HepG2 (cell line): ENCODE data around the gene GLB1L. TPM values are rescaled to one million over a fixed set of nuclear protein-coding genes. Genes with fewer than 3 reads are reported as not detected.
A peak's percentile ranks its signal among the peaks of the same experiment; 100 is the strongest.

ENCODE experiments used
- AKAP8 ChIP-seq: sonication (generic); formaldehyde crosslinking; IDR thresholded peaks from 2 replicates; pipeline ENCODE4 v1.5.1; 2020; ENCODE audit warnings: mild to moderate bottlenecking, missing genetic modification reagents
- ATF7 ChIP-seq, 2 experiments: fragments of 450-650 bp in 1 of 2; sonication (generic) in 1 of 2; formaldehyde crosslinking in 1 of 2; IDR thresholded peaks; 2 replicates each; pipeline versions ENCODE4 v1.4.0 to v1.6.1; 2016 to 2020; ENCODE audit warnings: antibody characterized with exemption in 1 of 2, mild to moderate bottlenecking in 1 of 2, missing genetic modification reagents in 1 of 2
- GATA4 ChIP-seq: sonication (generic); IDR thresholded peaks from 2 replicates; pipeline ENCODE4 v1.6.1; 2016; ENCODE audit warnings: antibody characterized with exemption, low read depth, borderline replicate concordance
- GPN1 ChIP-seq: sonication (generic); formaldehyde crosslinking; IDR thresholded peaks from 2 replicates; pipeline ENCODE4 v1.5.1; 2020; ENCODE audit warnings: missing genetic modification reagents, borderline replicate concordance
- HDAC2 ChIP-seq: sonication (generic); formaldehyde crosslinking; IDR thresholded peaks from 2 replicates; pipeline ENCODE4 v1.4.0; 2020; ENCODE audit warnings: missing genetic modification reagents
- IRF2 ChIP-seq: IDR thresholded peaks from 2 replicates; pipeline ENCODE4 v1.6.1; 2018; ENCODE audit warnings: missing genetic modification reagents, missing compliant biosample characterization
- RFX5 ChIP-seq: IDR thresholded peaks from 2 replicates; pipeline ENCODE4 v1.6.1; 2011; ENCODE audit warnings: low read depth, low read length, improper control_type of control experiment
- RXRA ChIP-seq: sonication (generic); formaldehyde crosslinking; IDR thresholded peaks from 2 replicates; pipeline ENCODE4 v1.5.1; 2020; ENCODE audit warnings: missing genetic modification reagents
- SOX13 ChIP-seq, 3 experiments: fragments of 450-650 bp in 1 of 3; sonication (generic) in 1 of 3; formaldehyde crosslinking in 1 of 3; IDR thresholded peaks in 2 of 3; conservative IDR thresholded peaks in 1 of 3; 2 replicates each; pipeline versions ENCODE4 v1.5.0 to v1.6.1; 2016 to 2020; ENCODE audit warnings: antibody characterized with exemption in 1 of 3, mild to moderate bottlenecking in 1 of 3, missing compliant biosample characterization in 1 of 3, missing genetic modification reagents in 1 of 3, moderate library complexity in 1 of 3
- SP140L ChIP-seq: sonication (generic); formaldehyde crosslinking; IDR thresholded peaks from 2 replicates; pipeline ENCODE4 v1.4.0; 2020; ENCODE audit warnings: missing genetic modification reagents, borderline replicate concordance
- SRSF9 ChIP-seq: fragments of 200-400 bp; formaldehyde crosslinking; IDR thresholded peaks from 2 replicates; pipeline ENCODE4 v1.6.1; 2018; ENCODE audit warnings: borderline replicate concordance, mild to moderate bottlenecking, low read depth, low read length; ENCODE audit not compliant: insufficient read depth, poor library complexity, severe bottlenecking
- ZC3H13 ChIP-seq: sonication (generic); formaldehyde crosslinking; IDR thresholded peaks from 2 replicates; pipeline ENCODE4 v1.8.1; 2023; ENCODE audit warnings: mild to moderate bottlenecking, missing genetic modification reagents, moderate library complexity
- ZHX1 ChIP-seq: sonication (generic); formaldehyde crosslinking; IDR thresholded peaks from 2 replicates; pipeline ENCODE4 v1.8.1; 2022; ENCODE audit warnings: low read depth, mild to moderate bottlenecking, missing genetic modification reagents
- ZNF10 ChIP-seq: sonication (generic); formaldehyde crosslinking; IDR thresholded peaks from 2 replicates; pipeline ENCODE4 v1.4.0; 2020; ENCODE audit warnings: mild to moderate bottlenecking, low read depth, missing genetic modification reagents, borderline replicate concordance
- ZNF160 ChIP-seq: sonication (generic); formaldehyde crosslinking; IDR thresholded peaks from 2 replicates; pipeline ENCODE4 v1.8.0; 2022; ENCODE audit warnings: mild to moderate bottlenecking, inconsistent platforms, missing genetic modification reagents
- ZNF224 ChIP-seq: sonication (generic); formaldehyde crosslinking; IDR thresholded peaks from 2 replicates; pipeline ENCODE4 v1.5.0; 2020; ENCODE audit warnings: mild to moderate bottlenecking, missing genetic modification reagents
- ZNF674 ChIP-seq: sonication (generic); formaldehyde crosslinking; IDR thresholded peaks from 2 replicates; pipeline ENCODE4 v1.5.0; 2020; ENCODE audit warnings: low read depth, mild to moderate bottlenecking, missing genetic modification reagents
- ZNF775 ChIP-seq: sonication (generic); formaldehyde crosslinking; IDR thresholded peaks from 2 replicates; pipeline ENCODE4 v1.4.0; 2020; ENCODE audit warnings: missing genetic modification reagents, mild to moderate bottlenecking, moderate library complexity, borderline replicate concordance
- ZSCAN21 ChIP-seq: sonication (generic); formaldehyde crosslinking; IDR thresholded peaks from 2 replicates; pipeline ENCODE4 v1.8.0; 2022; ENCODE audit warnings: mild to moderate bottlenecking, missing genetic modification reagents, moderate library complexity, borderline replicate concordance
- ZZZ3 ChIP-seq: sonication (generic); formaldehyde crosslinking; IDR thresholded peaks from 2 replicates; pipeline ENCODE4 v1.4.0; 2020; ENCODE audit warnings: missing genetic modification reagents, mild to moderate bottlenecking, borderline replicate concordance
- polyA plus RNA-seq, 8 experiments: library from polyadenylated mRNA; depleted of rRNA in 3 of 8; stranded (reverse) in 7 of 8; unstranded in 1 of 8; fragments of >200 nt; fragmentation: Illumina TruSeq in 4 of 8; extraction: Trizol in 4 of 8; gene quantifications; 2 replicates each; pipeline versions ENCODE4 v1.2.1 to v1.2.3, GENCODE V29; 2011 to 2016; ENCODE audit warnings: low read depth in 4 of 8, missing spikeins in 1 of 8, mixed read lengths in 1 of 8; ENCODE audit not compliant: insufficient read depth in 1 of 8
- total RNA-seq, 5 experiments: library from RNA; depleted of rRNA; stranded (reverse); fragments of >200 nt; fragmentation: Illumina TruSeq; extraction: Trizol; gene quantifications; 2 replicates each; pipeline ENCODE4 v1.2.3, GENCODE V29; 2016; ENCODE audit warnings: low read depth in 1 of 5
- TF ChIP-seq, protein P1 (sequence below): sonication (generic); formaldehyde crosslinking; IDR thresholded peaks from 2 replicates; pipeline ENCODE4 v1.5.1; 2020; ENCODE audit warnings: missing genetic modification reagents, mild to moderate bottlenecking, borderline replicate concordance
- TF ChIP-seq, protein P2 (sequence below): IDR thresholded peaks from 2 replicates; pipeline ENCODE4 v1.6.1; 2016; ENCODE audit warnings: missing biosample characterization, missing genetic modification reagents, low read depth

The GLB1L gene
- total and polyA plus RNA-seq, 2 of the 13 experiments (the other 11 are each of a cell fraction or from before 2014, with no cell fraction given) = 6.8 to 7.3 TPM

- TF ChIP-seq SOX13 (IDR thresholded peaks at IDR 0.05) = no peak
- TF ChIP-seq SOX13 (CRISPR knock-in tag; conservative IDR thresholded peaks at IDR 0.05 in 1 of 2, IDR thresholded peaks at IDR 0.05 in 1 of 2) = peak in 1 of 2 experiments; percentile 58; a peak in 1 of 4 replicates
- TF ChIP-seq AKAP8 (CRISPR knock-in tag) = no peak
- no peak for TF ChIP-seq RFX5
- TF ChIP-seq ZNF224 (CRISPR knock-in tag) = no peak
- no peak for TF ChIP-seq GATA4
- TF ChIP-seq ATF7 (IDR thresholded peaks at IDR 0.05) = peak; percentile 54
- peak; percentile 86; the same call in 1 of the 2 replicates for TF ChIP-seq ATF7 (CRISPR knock-in tag; IDR thresholded peaks at IDR 0.05)
- 0 out of 2 replicates have a peak, but pooled peaks have one; percentile 51 for TF ChIP-seq SP140L (CRISPR knock-in tag)
- TF ChIP-seq ZNF775 (CRISPR knock-in tag) = no peak
- TF ChIP-seq ZSCAN21 (CRISPR knock-in tag) = peak; percentile 78; the same call in 1 of the 2 replicates
- peak; percentile 56; the same call in 1 of the 2 replicates for TF ChIP-seq ZC3H13 (CRISPR knock-in tag)
- TF ChIP-seq, protein P1, sequence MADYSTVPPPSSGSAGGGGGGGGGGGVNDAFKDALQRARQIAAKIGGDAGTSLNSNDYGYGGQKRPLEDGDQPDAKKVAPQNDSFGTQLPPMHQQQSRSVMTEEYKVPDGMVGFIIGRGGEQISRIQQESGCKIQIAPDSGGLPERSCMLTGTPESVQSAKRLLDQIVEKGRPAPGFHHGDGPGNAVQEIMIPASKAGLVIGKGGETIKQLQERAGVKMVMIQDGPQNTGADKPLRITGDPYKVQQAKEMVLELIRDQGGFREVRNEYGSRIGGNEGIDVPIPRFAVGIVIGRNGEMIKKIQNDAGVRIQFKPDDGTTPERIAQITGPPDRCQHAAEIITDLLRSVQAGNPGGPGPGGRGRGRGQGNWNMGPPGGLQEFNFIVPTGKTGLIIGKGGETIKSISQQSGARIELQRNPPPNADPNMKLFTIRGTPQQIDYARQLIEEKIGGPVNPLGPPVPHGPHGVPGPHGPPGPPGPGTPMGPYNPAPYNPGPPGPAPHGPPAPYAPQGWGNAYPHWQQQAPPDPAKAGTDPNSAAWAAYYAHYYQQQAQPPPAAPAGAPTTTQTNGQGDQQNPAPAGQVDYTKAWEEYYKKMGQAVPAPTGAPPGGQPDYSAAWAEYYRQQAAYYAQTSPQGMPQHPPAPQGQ (CRISPR knock-in tag) = no peak
- peak; percentile 61; the same call in 1 of the 2 replicates for TF ChIP-seq ZNF160 (CRISPR knock-in tag)
- peak; percentile 89; the same call in 1 of the 2 replicates for TF ChIP-seq ZNF674 (CRISPR knock-in tag)
- TF ChIP-seq IRF2 = peak; percentile 67; the same call in 1 of the 2 replicates
- peak; percentile 69; the same call in 1 of the 2 replicates for TF ChIP-seq ZZZ3
- no peak for TF ChIP-seq GPN1 (CRISPR knock-in tag)
- TF ChIP-seq HDAC2 (CRISPR knock-in tag) = peak; percentile 75
- TF ChIP-seq ZNF10 = no peak
- TF ChIP-seq SRSF9 = no peak
- no peak; the same call in none of the 2 replicates for TF ChIP-seq RXRA (CRISPR knock-in tag)
- TF ChIP-seq, protein P2, sequence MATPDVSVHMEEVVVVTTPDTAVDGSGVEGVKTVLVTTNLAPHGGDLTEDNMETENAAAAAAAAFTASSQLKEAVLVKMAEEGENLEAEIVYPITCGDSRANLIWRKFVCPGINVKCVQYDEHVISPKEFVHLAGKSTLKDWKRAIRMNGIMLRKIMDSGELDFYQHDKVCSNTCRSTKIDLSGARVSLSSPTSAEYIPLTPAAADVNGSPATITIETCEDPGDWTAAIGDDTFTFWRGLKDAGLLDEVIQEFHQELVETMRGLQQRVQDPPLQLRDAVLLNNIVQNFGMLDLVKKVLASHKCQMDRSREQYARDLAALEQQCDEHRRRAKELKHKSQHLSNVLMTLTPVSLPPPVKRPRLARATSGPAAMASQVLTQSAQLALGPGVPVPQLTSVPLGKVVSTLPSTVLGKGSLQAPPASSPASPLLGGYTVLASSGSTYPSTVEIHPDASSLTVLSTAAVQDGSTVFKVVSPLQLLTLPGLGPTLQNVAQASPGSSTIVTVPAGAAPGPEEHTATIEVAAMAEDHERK (CRISPR knock-in tag) = peak; percentile 78
- TF ChIP-seq ZHX1 (CRISPR knock-in tag) = peak; percentile 76
Observed at GRCh38 chr2:219279151-219279915, 34.1 kb upstream of the GLB1L start, which contains the start of gene DNAJB2 (continued).
